ENCODE measurements around the gene CD19.

GRCh38 chr16:28967156-28967555, 35.4 kb downstream of the CD19 start:
- TF ChIP-seq CTCF (conservative IDR thresholded peaks at IDR 0.05; ENCODE audit: low read length) (no peak), EZH2phosphoT487 (IDR thresholded peaks at IDR 0.05; ENCODE audit: borderline replicate concordance, low read depth, low read length) (no peak)
